ENCODE data around the gene ELFN1.

DNA sequence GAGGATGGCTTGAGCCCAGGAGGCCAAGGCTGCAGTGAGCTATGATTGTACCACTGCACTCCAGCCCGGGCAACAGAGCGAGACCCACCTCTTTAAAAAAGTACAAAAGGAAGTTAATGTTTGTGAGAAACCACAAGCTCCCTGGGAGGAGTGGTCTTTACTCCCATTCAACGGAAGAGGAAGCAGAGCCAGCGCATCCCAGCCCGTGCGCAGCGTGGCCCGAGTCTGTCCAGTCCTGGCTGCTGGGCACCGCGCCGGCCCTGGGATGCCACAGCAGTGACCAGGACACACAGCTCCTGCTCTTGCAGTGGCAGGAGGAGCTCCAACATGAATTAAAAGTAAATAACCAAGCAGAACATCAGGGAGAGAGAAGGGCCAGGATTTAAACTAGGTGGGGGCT lies 68.4 kb downstream of the ELFN1 start:
- no peak for TF ChIP-seq POLR2A (IDR thresholded peaks at IDR 0.05)
- TF ChIP-seq, protein P1, sequence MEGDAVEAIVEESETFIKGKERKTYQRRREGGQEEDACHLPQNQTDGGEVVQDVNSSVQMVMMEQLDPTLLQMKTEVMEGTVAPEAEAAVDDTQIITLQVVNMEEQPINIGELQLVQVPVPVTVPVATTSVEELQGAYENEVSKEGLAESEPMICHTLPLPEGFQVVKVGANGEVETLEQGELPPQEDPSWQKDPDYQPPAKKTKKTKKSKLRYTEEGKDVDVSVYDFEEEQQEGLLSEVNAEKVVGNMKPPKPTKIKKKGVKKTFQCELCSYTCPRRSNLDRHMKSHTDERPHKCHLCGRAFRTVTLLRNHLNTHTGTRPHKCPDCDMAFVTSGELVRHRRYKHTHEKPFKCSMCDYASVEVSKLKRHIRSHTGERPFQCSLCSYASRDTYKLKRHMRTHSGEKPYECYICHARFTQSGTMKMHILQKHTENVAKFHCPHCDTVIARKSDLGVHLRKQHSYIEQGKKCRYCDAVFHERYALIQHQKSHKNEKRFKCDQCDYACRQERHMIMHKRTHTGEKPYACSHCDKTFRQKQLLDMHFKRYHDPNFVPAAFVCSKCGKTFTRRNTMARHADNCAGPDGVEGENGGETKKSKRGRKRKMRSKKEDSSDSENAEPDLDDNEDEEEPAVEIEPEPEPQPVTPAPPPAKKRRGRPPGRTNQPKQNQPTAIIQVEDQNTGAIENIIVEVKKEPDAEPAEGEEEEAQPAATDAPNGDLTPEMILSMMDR (IDR thresholded peaks at IDR 0.05) = no peak

Measured in uterus (tissue), 2 donors.